Thyroid gland (tissue), 4 donors: ENCODE data around the gene ZNF28.

ENCODE experiments used
- POLR2A ChIP-seq, 2 donors: fragments of 450-650 bp; IDR thresholded peaks; one replicate each; pipeline ENCODE4 v1.6.1; 2017; ENCODE audit warnings: antibody characterized with exemption in 2 of 2, mild to moderate bottlenecking in 2 of 2, moderate library complexity in 1 of 2
- TF ChIP-seq, protein P1 (sequence below), 6 experiments: fragments of 200-600 bp in 3 of 6; fragments of 450-650 bp in 3 of 6; sonication (generic) in 3 of 6; IDR thresholded peaks; one replicate each; pipeline ENCODE4 v1.5.1; 2016 to 2019; ENCODE audit warnings: antibody characterized with exemption in 6 of 6, mild to moderate bottlenecking in 2 of 6, inconsistent platforms in 1 of 6, moderate library complexity in 1 of 6

GRCh38 chr19:52789440-52789839, 32.0 kb downstream of the ZNF28 start:
- TF ChIP-seq, protein P1, sequence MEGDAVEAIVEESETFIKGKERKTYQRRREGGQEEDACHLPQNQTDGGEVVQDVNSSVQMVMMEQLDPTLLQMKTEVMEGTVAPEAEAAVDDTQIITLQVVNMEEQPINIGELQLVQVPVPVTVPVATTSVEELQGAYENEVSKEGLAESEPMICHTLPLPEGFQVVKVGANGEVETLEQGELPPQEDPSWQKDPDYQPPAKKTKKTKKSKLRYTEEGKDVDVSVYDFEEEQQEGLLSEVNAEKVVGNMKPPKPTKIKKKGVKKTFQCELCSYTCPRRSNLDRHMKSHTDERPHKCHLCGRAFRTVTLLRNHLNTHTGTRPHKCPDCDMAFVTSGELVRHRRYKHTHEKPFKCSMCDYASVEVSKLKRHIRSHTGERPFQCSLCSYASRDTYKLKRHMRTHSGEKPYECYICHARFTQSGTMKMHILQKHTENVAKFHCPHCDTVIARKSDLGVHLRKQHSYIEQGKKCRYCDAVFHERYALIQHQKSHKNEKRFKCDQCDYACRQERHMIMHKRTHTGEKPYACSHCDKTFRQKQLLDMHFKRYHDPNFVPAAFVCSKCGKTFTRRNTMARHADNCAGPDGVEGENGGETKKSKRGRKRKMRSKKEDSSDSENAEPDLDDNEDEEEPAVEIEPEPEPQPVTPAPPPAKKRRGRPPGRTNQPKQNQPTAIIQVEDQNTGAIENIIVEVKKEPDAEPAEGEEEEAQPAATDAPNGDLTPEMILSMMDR (IDR thresholded peaks at IDR 0.05): no peak
- no peak for TF ChIP-seq POLR2A (IDR thresholded peaks at IDR 0.05)
